Aorta (tissue), 5 donors: ENCODE data around the gene CNIH3. TPM values are rescaled to one million over a fixed set of nuclear protein-coding genes. Genes with fewer than 3 reads are reported as not detected.
A peak's percentile ranks its signal among the peaks of the same experiment; 100 is the strongest.
"Not testable (repeated sequence)": the region's sequence is repeated elsewhere in the genome, so short reads cannot be mapped to it uniquely, and the experiment has no call there.

Source experiments
- ATAC-seq: fragments of 200-7000 bp; cut with Tn5 transposase; one replicate; pipeline ENCODE4 v1.9.1; 2022; ENCODE audit warnings: moderate library complexity; ENCODE audit not compliant: low FRiP score
- DNase-seq, 2 donors: peaks; one replicate each; pipeline ENCODE4 v3.0.0-alpha.2; 2020
- H3K27ac ChIP-seq, 2 donors: one replicate each; pipeline ENCODE4 v1.5.1; 2013; ENCODE audit warnings: low read length in 2 of 2, mild to moderate bottlenecking in 2 of 2, moderate library complexity in 2 of 2, control low read depth in 1 of 2, inconsistent platforms in 1 of 2, low read depth in 1 of 2
- H3K27me3 ChIP-seq, 2 donors: one replicate each; pipeline ENCODE4 v1.6.1; 2013; ENCODE audit warnings: control low read depth in 1 of 2, low read length in 1 of 2, mild to moderate bottlenecking in 1 of 2, moderate library complexity in 1 of 2; ENCODE audit not compliant: insufficient read depth in 2 of 2, control insufficient read depth in 1 of 2
- H3K36me3 ChIP-seq, 2 donors: one replicate each; pipeline ENCODE4 v1.6.1; 2013; ENCODE audit warnings: control low read depth in 1 of 2, low read length in 1 of 2, mild to moderate bottlenecking in 1 of 2; ENCODE audit not compliant: insufficient read depth in 2 of 2, control insufficient read depth in 1 of 2
- H3K4me1 ChIP-seq, 2 donors: one replicate each; pipeline ENCODE4 v1.6.1; 2013; ENCODE audit warnings: low read length in 2 of 2, control low read depth in 1 of 2, mild to moderate bottlenecking in 1 of 2, moderate library complexity in 1 of 2; ENCODE audit not compliant: insufficient read depth in 2 of 2, control insufficient read depth in 1 of 2
- H3K4me3 ChIP-seq, 2 donors: one replicate each; pipeline ENCODE4 v1.5.1; 2013; ENCODE audit warnings: low read length in 2 of 2, control low read depth in 1 of 2, mild to moderate bottlenecking in 1 of 2
- H3K9me3 ChIP-seq: one replicate; pipeline ENCODE4 v1.6.1; 2013; ENCODE audit warnings: mild to moderate bottlenecking, low read length; ENCODE audit not compliant: control insufficient read depth
- WGBS, 2 donors: extraction: QIAGEN DNeasy Blood & Tissue Kit; methylation state at CpG; one replicate each; pipeline ENCODE4 v1.1.7; 2013; 5-methylcytosine and 5-hydroxymethylcytosine counted together
- intact Hi-C, 2 donors: fragments of 100-400 bp; cut with DNase I; formaldehyde crosslinking; loops; one replicate each; pipeline versions ENCODE4 v1.14.2 to v1.15.0; 2022
- polyA plus RNA-seq, 2 donors: library from polyadenylated mRNA; stranded (reverse); fragments of 200-250 nt; gene quantifications; one replicate each; pipeline ENCODE4 v1.2.3, GENCODE V29; 2013
- total RNA-seq, 2 donors: library from RNA; stranded (reverse); fragmentation: NEBNext Ultra II Directional; extraction: Animal tissue kit (Norgen Biotek cat#: 25700); gene quantifications; one replicate each; pipeline ENCODE4 v1.2.1, GENCODE V29; 2021
- donor health status: healthy with polysubstance abuse.
- donor health status: Bipolar disorder and iron deficiency.
- donor health status: DM: no; HTN: no; CAD: no.
- donor health status: DM: no; HTN: no; CAD: no.
- donor health status: DM: yes; HTN: yes; CAD: no.

The CNIH3 gene
- total and polyA plus RNA-seq, 4 donors, result 2.4 to 8.2 (median 3.3) TPM

GRCh38 chr1:224705578-224705977, 89.5 kb downstream of the CNIH3 start:
- Histone ChIP-seq H3K4me1 (no peaks in the 10 kb centered on the region), H3K27ac (no peak overlapping the region), H3K4me3 (no peak overlapping the region), H3K9me3 (no peaks in the 10 kb centered on the region), H3K27me3 (peaks cover 0 to 2% of the 10 kb centered on the region in 2 donors), H3K36me3 (no peaks in the 10 kb centered on the region)
- 62 to 68% methylated on average over 3 of the region's 3 CpGs for WGBS, 2 donors
- ATAC-seq, result no peak
- DNase-seq, result no peak
- intact Hi-C loops, result no loop called here

DNA sequence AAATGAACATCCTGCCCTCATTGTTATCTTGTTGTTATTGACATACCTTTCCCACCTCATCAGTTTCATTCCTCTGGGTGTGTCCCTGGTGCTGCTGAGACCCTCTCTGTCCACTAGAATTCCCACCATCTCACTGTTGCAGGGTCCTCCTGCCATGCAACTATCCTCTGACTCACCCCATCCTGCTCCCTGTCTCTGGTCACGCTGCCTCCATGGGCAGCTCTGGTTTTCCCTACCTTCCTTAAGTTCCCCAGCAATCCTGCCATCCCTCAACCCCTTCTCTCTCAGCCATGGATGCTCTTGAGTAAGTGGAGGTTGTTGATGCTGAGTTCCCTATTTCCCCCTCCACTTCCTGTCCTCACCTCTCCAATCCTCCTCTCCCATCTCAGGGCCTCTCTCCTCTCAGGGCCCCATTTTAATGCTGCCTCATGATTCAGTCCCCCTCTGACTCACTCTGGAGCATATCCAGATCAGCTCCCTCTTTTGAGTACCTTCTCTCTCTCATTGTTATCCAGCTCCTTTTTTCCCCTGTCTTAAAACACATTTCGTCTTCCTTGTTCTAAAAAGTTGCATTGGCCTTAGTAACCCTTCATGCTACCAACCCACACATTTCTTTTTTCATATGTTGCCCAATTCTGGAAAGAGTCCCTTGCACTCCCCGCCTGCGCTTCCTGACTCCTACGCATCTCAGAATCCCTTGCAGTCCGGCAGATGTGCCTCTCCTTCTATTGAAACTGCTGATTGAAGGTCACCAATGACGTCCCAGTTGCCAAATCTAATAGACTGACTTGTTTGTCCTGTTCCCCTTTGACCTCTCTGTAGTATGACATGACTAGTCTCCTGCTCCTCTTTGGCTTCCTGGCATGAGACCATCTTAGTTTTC, 92.0 kb downstream of the CNIH3 start:
- intact Hi-C loops, result no loop called here

GRCh38 chr1:224710196-224710595, 94.1 kb downstream of the CNIH3 start:
- H3K4me1 ChIP-seq, result no peaks in the 10 kb centered on the region
- no peaks in the 10 kb centered on the region for H3K36me3 ChIP-seq
- H3K27ac ChIP-seq, result no peak overlapping the region
- H3K9me3 ChIP-seq, result no peaks in the 10 kb centered on the region
- no peak overlapping the region for H3K4me3 ChIP-seq
- no peak for ATAC-seq
- intact Hi-C loops, result no loop called here
- no peak for DNase-seq
- 63 to 69% methylated on average over 3 of the region's 3 CpGs for WGBS, 2 donors
- peaks cover 0 to 2% of the 10 kb centered on the region in 2 donors for H3K27me3 ChIP-seq

More for the DNA sequence above, 92.0 kb downstream of the CNIH3 start:
- no peaks in the 10 kb centered on the region for H3K9me3 ChIP-seq
- H3K36me3 ChIP-seq, result no peaks in the 10 kb centered on the region
- no peaks in the 10 kb centered on the region for H3K4me1 ChIP-seq
- H3K27me3 ChIP-seq, result peaks cover 0 to 2% of the 10 kb centered on the region in 2 donors
- no peak overlapping the region for H3K27ac ChIP-seq
- ATAC-seq, result no peak
- no peak for DNase-seq
- 70 to 71% methylated on average over 7 of the region's 7 CpGs for WGBS, 2 donors
- no peak overlapping the region for H3K4me3 ChIP-seq

DNA sequence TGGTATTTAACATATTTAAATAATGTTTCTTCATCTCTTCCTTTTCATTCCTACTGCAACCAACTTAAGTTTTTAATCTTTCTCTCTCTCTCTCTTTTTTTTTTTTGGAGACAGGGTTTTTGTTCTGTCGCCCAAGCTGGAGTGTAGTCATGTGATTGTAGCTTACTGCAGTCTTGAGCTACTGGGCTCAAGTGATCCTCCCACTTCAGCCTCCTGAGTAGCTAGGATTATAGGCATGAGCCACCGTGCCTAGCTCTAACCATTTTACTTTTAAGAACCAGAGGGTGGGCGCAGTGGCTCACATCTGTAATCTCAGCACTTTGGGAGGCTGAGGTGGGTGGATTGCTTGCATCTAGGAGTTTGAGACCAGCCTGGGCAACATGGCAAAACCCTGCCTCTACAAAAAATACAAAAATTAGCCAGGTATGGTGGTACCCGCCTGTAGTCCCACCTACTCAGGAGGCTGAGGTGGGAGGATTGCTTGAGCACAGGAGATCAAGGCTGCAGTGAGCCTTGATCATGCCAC, 95.2 kb downstream of the CNIH3 start:
- H3K27me3 ChIP-seq, H3K27ac ChIP-seq, ATAC-seq, DNase-seq, H3K4me1 ChIP-seq, intact Hi-C loops, H3K4me3 ChIP-seq, H3K36me3 ChIP-seq, H3K9me3 ChIP-seq: not testable (repeated sequence)
- 68 to 70% methylated on average over 4 of the region's 4 CpGs for WGBS, 2 donors

DNA sequence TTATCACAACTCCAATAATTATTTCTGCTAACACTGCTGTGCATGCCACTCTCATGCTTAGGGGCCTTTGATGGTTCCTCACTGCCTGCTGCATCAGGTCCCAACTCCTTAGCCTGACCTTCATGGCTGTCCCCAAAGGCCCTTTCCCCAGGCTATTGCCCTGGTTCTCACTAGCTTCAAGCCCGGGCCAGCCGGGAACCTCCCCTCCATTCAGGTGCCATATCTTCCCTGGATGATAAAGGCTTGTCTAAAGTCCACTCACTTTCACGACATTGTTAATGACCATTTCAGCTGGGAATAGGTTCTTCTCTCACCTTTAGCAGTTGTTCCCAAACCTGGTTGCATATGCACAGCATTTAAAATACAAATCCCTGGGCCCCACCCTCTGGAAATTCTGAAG, 95.8 kb downstream of the CNIH3 start:
- no peaks in the 10 kb centered on the region for H3K4me1 ChIP-seq
- intact Hi-C loops, result no loop called here
- H3K4me3 ChIP-seq, result no peak overlapping the region
- no peak for ATAC-seq
- no peaks in the 10 kb centered on the region for H3K9me3 ChIP-seq
- H3K36me3 ChIP-seq, result no peaks in the 10 kb centered on the region
- WGBS, 2 donors, result 81 to 83% methylated on average over 3 of the region's 3 CpGs
- H3K27me3 ChIP-seq, result peaks cover 0 to 2% of the 10 kb centered on the region in 2 donors
- no peak for DNase-seq
- H3K27ac ChIP-seq, result no peak overlapping the region

GRCh38 chr1:224713228-224713627, 97.1 kb downstream of the CNIH3 start:
- H3K9me3 ChIP-seq, result no peaks in the 10 kb centered on the region
- no peak overlapping the region for H3K27ac ChIP-seq
- peaks cover 0 to 2% of the 10 kb centered on the region in 2 donors for H3K27me3 ChIP-seq
- no peak overlapping the region for H3K4me3 ChIP-seq
- no peak for DNase-seq
- intact Hi-C loops, result no loop called here
- ATAC-seq, result no peak
- 92 to 94% methylated on average over 1 of the region's 1 CpG for WGBS, 2 donors
- H3K36me3 ChIP-seq, result no peaks in the 10 kb centered on the region
- no peaks in the 10 kb centered on the region for H3K4me1 ChIP-seq

DNA sequence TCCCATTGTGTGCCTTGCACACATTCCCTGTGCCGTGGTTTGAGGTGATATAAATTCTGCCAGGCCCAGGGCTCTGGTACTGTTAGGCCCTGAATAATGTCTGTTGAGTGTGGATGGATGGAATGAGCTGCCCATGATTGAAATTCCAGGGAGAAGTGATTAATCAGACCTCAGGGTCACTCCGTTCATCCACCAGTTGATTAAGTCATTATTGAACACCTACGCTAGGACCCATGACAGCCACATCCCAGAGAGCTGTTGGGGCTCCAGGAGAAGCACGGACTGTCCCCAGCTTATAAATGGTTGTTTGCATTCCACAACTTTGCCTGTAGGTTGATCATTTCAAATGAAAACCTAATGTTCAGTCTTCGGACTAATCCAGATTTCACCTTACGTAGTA, 98.4 kb downstream of the CNIH3 start:
- no peaks in the 10 kb centered on the region for H3K27me3 ChIP-seq
- no peak overlapping the region for H3K27ac ChIP-seq
- no peaks in the 10 kb centered on the region for H3K4me1 ChIP-seq
- intact Hi-C loops, result no loop called here
- no peaks in the 10 kb centered on the region for H3K36me3 ChIP-seq
- ATAC-seq (no peak), DNase-seq (no peak)
- no peak overlapping the region for H3K4me3 ChIP-seq
- 78 to 79% methylated on average over 6 of the region's 6 CpGs for WGBS, 2 donors
- no peaks in the 10 kb centered on the region for H3K9me3 ChIP-seq

DNA sequence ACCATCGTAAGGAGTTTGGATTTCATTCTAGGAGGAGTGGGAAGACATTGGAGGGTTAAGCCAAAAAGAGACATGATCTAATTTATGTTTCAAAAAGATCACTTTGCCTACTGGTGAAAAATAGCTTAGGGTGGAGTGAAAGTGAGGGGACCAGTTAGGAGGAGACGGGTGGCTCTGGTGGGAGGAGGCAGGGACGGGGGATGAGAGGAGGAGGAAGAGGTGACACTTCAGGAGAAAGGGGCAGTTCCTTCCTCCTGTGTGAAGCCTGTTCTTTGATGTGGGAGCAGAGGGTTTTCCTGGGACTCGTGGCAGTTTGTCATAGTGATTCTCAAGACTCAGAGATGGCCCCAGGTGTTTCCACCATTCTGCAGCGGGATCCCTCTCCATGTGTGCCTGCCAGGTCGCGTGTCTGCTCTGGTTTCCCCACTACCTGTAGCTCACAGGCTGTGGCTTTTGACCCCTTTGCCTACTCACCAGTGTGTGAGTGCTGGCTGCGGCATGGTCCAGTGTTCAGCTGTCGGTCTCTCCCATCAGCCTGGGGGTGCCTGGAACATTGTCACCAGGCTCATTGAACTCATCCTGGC, 102.4 kb downstream of the CNIH3 start:
- H3K9me3 ChIP-seq, result no peaks in the 10 kb centered on the region
- intact Hi-C loops, result no loop called here
- WGBS, 2 donors, result 60 to 70% methylated on average over 8 to 9 of the region's 9 CpGs
- H3K4me1 ChIP-seq, result no peaks in the 10 kb centered on the region
- DNase-seq (peak in 1 of 2 donors; percentile 62), ATAC-seq (no peak)
- no peak overlapping the region for H3K27ac ChIP-seq
- no peaks in the 10 kb centered on the region for H3K36me3 ChIP-seq
- H3K4me3 ChIP-seq, result no peak overlapping the region
- no peaks in the 10 kb centered on the region for H3K27me3 ChIP-seq

DNA sequence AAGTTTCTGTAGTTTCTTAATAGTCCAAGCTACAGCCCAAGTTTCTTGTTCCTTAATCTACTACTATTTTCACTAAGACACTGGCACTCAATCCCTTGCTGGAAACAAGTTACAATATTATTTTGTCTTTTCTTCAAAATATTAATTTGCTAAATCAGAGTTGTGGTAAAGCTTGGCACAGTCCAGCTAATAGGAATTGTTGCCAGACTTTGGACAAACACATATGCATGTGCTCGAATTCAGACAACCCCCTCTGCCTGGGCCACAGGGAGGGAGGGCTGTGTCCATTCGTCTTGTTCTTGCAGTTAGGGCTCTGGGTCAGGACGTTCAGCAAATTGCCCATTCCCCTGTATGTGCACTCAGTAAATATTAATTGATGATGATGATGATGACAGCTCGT, 103.6 kb downstream of the CNIH3 start:
- H3K27me3 ChIP-seq, result no peaks in the 10 kb centered on the region
- no peaks in the 10 kb centered on the region for H3K4me1 ChIP-seq
- no peak overlapping the region for H3K27ac ChIP-seq
- ATAC-seq (no peak), DNase-seq (no peak)
- 20 to 27% methylated on average over 4 of the region's 4 CpGs for WGBS, 2 donors
- no peak overlapping the region for H3K4me3 ChIP-seq
- intact Hi-C loops, result no loop called here
- no peaks in the 10 kb centered on the region for H3K9me3 ChIP-seq
- H3K36me3 ChIP-seq, result no peaks in the 10 kb centered on the region
